ENCODE measurements around the gene GTF3A.

DNA sequence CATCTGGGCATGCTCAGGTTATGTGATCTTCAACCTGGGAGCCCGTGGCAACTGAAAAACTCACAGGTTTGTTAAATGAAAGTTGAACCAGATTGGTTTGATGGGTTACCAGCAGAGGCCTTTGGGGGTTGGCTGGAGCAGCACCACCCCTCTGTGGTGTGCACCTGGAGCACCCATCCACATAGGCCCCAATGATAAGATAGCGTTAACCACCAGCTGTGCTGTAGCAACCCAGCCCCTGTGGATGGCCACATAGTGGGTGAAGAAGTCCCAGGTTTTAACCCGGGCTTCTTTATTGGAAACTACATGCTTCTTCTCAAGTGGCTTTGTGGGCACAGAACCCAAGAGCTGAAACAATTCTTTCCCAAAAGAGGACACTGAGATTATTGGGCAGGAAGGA is 48.5 kb downstream of the GTF3A start:
- TF ChIP-seq, protein P1, sequence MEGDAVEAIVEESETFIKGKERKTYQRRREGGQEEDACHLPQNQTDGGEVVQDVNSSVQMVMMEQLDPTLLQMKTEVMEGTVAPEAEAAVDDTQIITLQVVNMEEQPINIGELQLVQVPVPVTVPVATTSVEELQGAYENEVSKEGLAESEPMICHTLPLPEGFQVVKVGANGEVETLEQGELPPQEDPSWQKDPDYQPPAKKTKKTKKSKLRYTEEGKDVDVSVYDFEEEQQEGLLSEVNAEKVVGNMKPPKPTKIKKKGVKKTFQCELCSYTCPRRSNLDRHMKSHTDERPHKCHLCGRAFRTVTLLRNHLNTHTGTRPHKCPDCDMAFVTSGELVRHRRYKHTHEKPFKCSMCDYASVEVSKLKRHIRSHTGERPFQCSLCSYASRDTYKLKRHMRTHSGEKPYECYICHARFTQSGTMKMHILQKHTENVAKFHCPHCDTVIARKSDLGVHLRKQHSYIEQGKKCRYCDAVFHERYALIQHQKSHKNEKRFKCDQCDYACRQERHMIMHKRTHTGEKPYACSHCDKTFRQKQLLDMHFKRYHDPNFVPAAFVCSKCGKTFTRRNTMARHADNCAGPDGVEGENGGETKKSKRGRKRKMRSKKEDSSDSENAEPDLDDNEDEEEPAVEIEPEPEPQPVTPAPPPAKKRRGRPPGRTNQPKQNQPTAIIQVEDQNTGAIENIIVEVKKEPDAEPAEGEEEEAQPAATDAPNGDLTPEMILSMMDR (IDR thresholded peaks at IDR 0.05), result no peak
- no peak for TF ChIP-seq POLR2A (IDR thresholded peaks at IDR 0.05)

Data from right lobe of liver (tissue), 4 donors.